LNCAP (cell line): ENCODE results near the gene FMN2.

Experiments used
- CTCF ChIP-seq: fragments of 450-650 bp; IDR thresholded peaks from 2 replicates; pipeline ENCODE4 v1.5.1; 2017; ENCODE audit warnings: mild to moderate bottlenecking

Gene FMN2

GRCh38 chr1:240099329-240099728, 7.6 kb downstream of the FMN2 start:
- no peak for TF ChIP-seq CTCF

- no peak for TF ChIP-seq CTCF
Observed at GRCh38 chr1:240099748-240100147, 8.1 kb downstream of the FMN2 start.

- TF ChIP-seq CTCF, result no peak
Observed at GRCh38 chr1:240100371-240100934, 8.8 kb downstream of the FMN2 start.

GRCh38 chr1:240101306-240101705, 9.6 kb downstream of the FMN2 start:
- TF ChIP-seq CTCF, result no peak

- TF ChIP-seq CTCF, result no peak
Observed at GRCh38 chr1:240101737-240102136, 10.1 kb downstream of the FMN2 start.

- TF ChIP-seq CTCF, result no peak
Observed at GRCh38 chr1:240104672-240105071, 13.0 kb downstream of the FMN2 start.

- no peak for TF ChIP-seq CTCF
Observed at GRCh38 chr1:240107058-240107684, 15.5 kb downstream of the FMN2 start.

- no peak for TF ChIP-seq CTCF
Observed at GRCh38 chr1:240109130-240109529, 17.4 kb downstream of the FMN2 start.
